H1 (cell line): ENCODE measurements around the gene INPP5A. TPM values are rescaled to one million over a fixed set of nuclear protein-coding genes. Genes with fewer than 3 reads are reported as not detected.

ENCODE experiments used
- ASH2L ChIP-seq: fragments of 200-600, 300-600 bp; sonication (generic); IDR thresholded peaks from one replicate; pipeline ENCODE4 v1.7.1; 2017; ENCODE audit warnings: low read length
- JUND ChIP-seq: IDR thresholded peaks from 2 replicates; pipeline ENCODE4 v1.6.1; 2011; ENCODE audit warnings: mild to moderate bottlenecking, improper control_type of control experiment, low read length
- NRF1 ChIP-seq: IDR thresholded peaks from 2 replicates; pipeline ENCODE4 v1.6.1; 2011; ENCODE audit warnings: mild to moderate bottlenecking, low read depth, low read length, improper control_type of control experiment
- polyA plus RNA-seq, 7 experiments: library from polyadenylated mRNA; depleted of rRNA in 3 of 7; stranded (reverse) in 5 of 7; unstranded in 2 of 7; fragments of >200 nt in 5 of 7; fragments of 200-250 nt in 2 of 7; gene quantifications; 1 replicate in 5 of 7; 2 replicates in 1 of 7; 4 replicates in 1 of 7; pipeline versions ENCODE4 v1.2.1 to v1.2.3, GENCODE V29; 2011 to 2013; ENCODE audit warnings: missing spikeins in 2 of 7, mixed read lengths in 2 of 7
- total RNA-seq: library from RNA; stranded (reverse); fragmentation: NEBNext Ultra II Directional; extraction: Animal tissue kit (Norgen Biotek cat#: 25700); gene quantifications from 2 replicates; pipeline ENCODE4 v1.2.1, GENCODE V29; 2021
- TF ChIP-seq, protein P1 (sequence below), 3 experiments: IDR thresholded peaks; 1 replicate in 2 of 3; 2 replicates in 1 of 3; pipeline versions ENCODE4 v1.5.1 to v1.6.1; 2011; ENCODE audit warnings: low read length in 3 of 3, mild to moderate bottlenecking in 3 of 3, inconsistent platforms in 2 of 3, low read depth in 1 of 3, moderate library complexity in 1 of 3; ENCODE audit not compliant: insufficient read depth in 1 of 3; ENCODE audit errors: control extremely low read depth in 1 of 3
- TF ChIP-seq, protein P2 (sequence below): IDR thresholded peaks from 2 replicates; pipeline ENCODE4 v1.6.1; 2012; ENCODE audit warnings: inconsistent platforms

Gene INPP5A
- total and polyA plus RNA-seq, 2 of the 8 experiments (the other 6 are each of a cell fraction or from before 2014, with no cell fraction given), result 19.7 to 27.5 TPM

DNA sequence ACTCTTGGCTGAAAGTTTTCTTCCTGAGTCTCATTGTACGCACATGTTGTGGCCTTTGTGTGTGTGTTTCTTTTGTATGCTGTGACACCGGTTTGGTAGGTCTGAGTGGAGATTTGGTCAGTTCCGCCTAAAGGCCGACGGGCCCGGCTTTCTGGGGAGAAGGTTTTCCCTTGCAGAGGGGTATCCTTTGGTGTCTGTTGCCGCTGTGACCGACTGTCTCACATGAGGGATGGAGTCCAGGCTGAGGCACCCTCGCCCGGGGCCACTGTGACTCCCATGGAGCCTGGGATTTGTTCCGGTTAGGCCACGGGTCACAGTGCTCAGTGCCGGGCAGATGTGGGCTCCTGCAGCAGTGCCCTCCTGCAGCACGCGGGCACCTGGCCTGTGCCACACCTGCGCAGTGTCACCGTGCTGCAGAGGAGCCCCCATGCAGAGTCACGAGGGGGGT lies 19.4 kb downstream of the INPP5A start (continued):
- TF ChIP-seq, protein P1, sequence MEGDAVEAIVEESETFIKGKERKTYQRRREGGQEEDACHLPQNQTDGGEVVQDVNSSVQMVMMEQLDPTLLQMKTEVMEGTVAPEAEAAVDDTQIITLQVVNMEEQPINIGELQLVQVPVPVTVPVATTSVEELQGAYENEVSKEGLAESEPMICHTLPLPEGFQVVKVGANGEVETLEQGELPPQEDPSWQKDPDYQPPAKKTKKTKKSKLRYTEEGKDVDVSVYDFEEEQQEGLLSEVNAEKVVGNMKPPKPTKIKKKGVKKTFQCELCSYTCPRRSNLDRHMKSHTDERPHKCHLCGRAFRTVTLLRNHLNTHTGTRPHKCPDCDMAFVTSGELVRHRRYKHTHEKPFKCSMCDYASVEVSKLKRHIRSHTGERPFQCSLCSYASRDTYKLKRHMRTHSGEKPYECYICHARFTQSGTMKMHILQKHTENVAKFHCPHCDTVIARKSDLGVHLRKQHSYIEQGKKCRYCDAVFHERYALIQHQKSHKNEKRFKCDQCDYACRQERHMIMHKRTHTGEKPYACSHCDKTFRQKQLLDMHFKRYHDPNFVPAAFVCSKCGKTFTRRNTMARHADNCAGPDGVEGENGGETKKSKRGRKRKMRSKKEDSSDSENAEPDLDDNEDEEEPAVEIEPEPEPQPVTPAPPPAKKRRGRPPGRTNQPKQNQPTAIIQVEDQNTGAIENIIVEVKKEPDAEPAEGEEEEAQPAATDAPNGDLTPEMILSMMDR (IDR thresholded peaks at IDR 0.05; ENCODE audit: control extremely low read depth in 1 of 3, insufficient read depth in 1 of 3, low read depth in 1 of 3, low read length in 3 of 3), result no peak
- no peak for TF ChIP-seq ASH2L
- TF ChIP-seq JUND, result no peak
- no peak for TF ChIP-seq NRF1
- TF ChIP-seq, protein P2, sequence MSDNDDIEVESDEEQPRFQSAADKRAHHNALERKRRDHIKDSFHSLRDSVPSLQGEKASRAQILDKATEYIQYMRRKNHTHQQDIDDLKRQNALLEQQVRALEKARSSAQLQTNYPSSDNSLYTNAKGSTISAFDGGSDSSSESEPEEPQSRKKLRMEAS, result no peak
